GM04503 (cell line): ENCODE results near the gene HHATL.

Experiments
- DNase-seq: peaks from one replicate; pipeline ENCODE4 v3.0.0-alpha.2; 2012; ENCODE audit warnings: low read depth

Gene HHATL

GRCh38 chr3:42712688-42713372, 10.2 kb upstream of the HHATL start:
- DNase-seq = no peak

- no peak for DNase-seq
Measured at GRCh38 chr3:42712344-42712648, 9.7 kb upstream of the HHATL start.

- no peak for DNase-seq
Measured at GRCh38 chr3:42711491-42712343, 9.1 kb upstream of the HHATL start.

- DNase-seq = no peak
Measured at GRCh38 chr3:42710323-42711021, 7.9 kb upstream of the HHATL start.

GRCh38 chr3:42709621-42710020, 7.0 kb upstream of the HHATL start:
- DNase-seq = no peak

GRCh38 chr3:42708611-42709151, 6.1 kb upstream of the HHATL start:
- no peak for DNase-seq

- DNase-seq = no peak
Measured at GRCh38 chr3:42707620-42708355, 5.2 kb upstream of the HHATL start.

GRCh38 chr3:42706721-42707619, 4.4 kb upstream of the HHATL start:
- DNase-seq = no peak

GRCh38 chr3:42705962-42706585, 3.5 kb upstream of the HHATL start:
- DNase-seq = no peak

GRCh38 chr3:42705058-42705767, 2.6 kb upstream of the HHATL start:
- no peak for DNase-seq

GRCh38 chr3:42704136-42704841, 1.7 kb upstream of the HHATL start:
- no peak for DNase-seq

GRCh38 chr3:42703695-42704025, 1.1 kb upstream of the HHATL start:
- no peak for DNase-seq

GRCh38 chr3:42702982-42703694, 540 bp upstream of the HHATL start:
- DNase-seq = no peak

GRCh38 chr3:42701371-42702065, 1.1 kb downstream of the HHATL start:
- no peak for DNase-seq

GRCh38 chr3:42700366-42701288, 2.0 kb downstream of the HHATL start:
- DNase-seq = no peak

GRCh38 chr3:42699511-42699971, 3.1 kb downstream of the HHATL start:
- DNase-seq = no peak

- DNase-seq = no peak
Measured at GRCh38 chr3:42698911-42699230, 3.7 kb downstream of the HHATL start.
